Measurements from ENCODE around the gene MRPL46. TPM values are rescaled to one million over a fixed set of nuclear protein-coding genes. Genes with fewer than 3 reads are reported as not detected.

MRPL46 gene
- total and polyA plus RNA-seq, 2 of the 13 experiments (the other 11 are each of a cell fraction or from before 2014, with no cell fraction given), result 62.9 to 79.2 TPM

DNA sequence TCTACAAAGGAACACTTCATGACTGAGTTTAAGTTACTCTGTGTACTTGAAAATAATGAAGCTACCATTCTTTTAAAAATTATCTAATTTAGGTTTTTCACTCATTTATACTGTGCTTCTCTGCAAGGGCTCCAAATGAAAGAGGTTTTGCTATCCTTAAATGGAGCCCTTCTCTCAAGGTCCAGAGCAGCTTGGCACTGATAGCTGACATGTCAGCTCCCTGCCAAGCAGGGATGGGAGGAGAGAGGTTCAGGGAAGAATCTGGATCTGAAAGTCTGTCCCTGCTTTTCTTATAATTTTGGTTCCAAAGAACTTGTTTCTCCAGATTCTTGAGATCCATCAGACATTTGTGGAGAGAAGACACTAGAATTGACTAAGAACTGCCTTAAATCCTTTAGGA, 39.4 kb upstream of the MRPL46 start (continued):
- TF ChIP-seq, protein P1, sequence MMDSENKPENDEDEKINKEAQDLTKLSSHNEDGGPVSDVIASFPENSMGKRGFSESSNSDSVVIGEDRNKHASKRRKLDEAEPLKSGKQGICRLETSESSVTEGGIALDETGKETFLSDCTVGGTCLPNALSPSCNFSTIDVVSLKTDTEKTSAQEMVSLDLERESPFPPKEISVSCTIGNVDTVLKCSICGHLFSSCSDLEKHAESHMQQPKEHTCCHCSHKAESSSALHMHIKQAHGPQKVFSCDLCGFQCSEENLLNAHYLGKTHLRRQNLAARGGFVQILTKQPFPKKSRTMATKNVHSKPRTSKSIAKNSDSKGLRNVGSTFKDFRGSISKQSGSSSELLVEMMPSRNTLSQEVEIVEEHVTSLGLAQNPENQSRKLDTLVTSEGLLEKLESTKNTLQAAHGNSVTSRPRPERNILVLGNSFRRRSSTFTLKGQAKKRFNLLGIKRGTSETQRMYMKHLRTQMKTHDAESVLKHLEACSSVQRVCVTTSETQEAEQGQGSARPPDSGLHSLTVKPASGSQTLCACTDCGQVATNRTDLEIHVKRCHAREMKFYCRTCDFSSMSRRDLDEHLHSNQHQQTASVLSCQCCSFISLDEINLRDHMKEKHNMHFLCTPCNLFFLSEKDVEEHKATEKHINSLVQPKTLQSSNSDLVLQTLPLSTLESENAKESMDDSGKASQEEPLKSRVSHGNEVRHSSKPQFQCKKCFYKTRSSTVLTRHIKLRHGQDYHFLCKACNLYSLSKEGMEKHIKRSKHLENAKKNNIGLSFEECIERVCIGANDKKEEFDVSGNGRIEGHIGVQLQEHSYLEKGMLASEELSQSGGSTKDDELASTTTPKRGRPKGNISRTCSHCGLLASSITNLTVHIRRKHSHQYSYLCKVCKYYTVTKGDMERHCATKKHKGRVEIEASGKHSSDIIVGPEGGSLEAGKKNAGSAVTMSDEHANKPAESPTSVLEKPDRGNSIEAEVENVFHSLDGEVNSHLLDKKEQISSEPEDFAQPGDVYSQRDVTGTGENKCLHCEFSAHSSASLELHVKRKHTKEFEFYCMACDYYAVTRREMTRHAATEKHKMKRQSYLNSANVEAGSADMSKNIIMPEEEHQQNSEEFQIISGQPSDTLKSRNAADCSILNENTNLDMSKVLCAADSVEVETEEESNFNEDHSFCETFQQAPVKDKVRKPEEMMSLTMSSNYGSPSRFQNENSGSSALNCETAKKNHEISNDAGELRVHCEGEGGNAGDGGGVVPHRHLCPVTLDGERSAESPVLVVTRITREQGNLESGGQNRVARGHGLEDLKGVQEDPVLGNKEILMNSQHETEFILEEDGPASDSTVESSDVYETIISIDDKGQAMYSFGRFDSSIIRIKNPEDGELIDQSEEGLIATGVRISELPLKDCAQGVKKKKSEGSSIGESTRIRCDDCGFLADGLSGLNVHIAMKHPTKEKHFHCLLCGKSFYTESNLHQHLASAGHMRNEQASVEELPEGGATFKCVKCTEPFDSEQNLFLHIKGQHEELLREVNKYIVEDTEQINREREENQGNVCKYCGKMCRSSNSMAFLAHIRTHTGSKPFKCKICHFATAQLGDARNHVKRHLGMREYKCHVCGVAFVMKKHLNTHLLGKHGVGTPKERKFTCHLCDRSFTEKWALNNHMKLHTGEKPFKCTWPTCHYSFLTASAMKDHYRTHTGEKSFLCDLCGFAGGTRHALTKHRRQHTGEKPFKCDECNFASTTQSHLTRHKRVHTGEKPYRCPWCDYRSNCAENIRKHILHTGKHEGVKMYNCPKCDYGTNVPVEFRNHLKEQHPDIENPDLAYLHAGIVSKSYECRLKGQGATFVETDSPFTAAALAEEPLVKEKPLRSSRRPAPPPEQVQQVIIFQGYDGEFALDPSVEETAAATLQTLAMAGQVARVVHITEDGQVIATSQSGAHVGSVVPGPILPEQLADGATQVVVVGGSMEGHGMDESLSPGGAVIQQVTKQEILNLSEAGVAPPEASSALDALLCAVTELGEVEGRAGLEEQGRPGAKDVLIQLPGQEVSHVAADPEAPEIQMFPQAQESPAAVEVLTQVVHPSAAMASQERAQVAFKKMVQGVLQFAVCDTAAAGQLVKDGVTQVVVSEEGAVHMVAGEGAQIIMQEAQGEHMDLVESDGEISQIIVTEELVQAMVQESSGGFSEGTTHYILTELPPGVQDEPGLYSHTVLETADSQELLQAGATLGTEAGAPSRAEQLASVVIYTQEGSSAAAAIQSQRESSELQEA (CRISPR knock-in tag; IDR thresholded peaks at IDR 0.05; ENCODE audit: not compliant biosample characterization), result no peak
- no peak for TF ChIP-seq POLR2G (IDR thresholded peaks at IDR 0.05; ENCODE audit: low read depth, low read length)
- no peak for TF ChIP-seq NONO (IDR thresholded peaks at IDR 0.05)
- TF ChIP-seq NONO (CRISPR knock-in tag; conservative IDR thresholded peaks at IDR 0.05), result no peak
- TF ChIP-seq BCL6 (CRISPR knock-in tag; IDR thresholded peaks at IDR 0.05), result no peak

DNA sequence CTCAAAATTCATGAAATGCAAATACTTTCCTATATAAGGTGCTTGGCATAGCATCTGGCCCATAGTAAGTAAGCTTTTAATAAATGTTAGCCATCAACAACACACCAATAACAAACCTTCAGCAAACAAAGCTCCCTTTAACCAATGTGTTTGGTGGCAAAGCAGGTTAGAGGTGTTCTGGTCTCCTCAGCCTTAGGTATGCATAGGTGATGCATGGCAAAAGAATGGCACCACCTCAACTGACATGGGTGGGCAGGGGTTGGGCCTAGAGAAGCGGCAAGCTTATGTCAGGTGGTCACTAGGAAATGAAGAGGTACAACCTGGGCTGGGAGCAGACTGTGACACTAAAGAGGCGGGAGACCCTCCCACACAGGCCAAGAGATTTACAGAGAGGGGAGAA, 38.5 kb upstream of the MRPL46 start:
- in situ Hi-C loops (cut with HindIII; ENCODE audit: extremely low pct_ligation_motif_present, low pct_unique_long_range_greater_than_20kb) (no loop called here), intact Hi-C loops (cut with micrococcal nuclease; ENCODE audit: unreplicated experiment) (no loop called here)
- 100% methylated on average over 1 of the region's 2 CpGs for WGBS (ENCODE audit: low lambda C conversion rate)
- Histone ChIP-seq H4K20me1 (ENCODE audit: insufficient read depth, low read length) (no peaks in the 10 kb centered on the region), H3K4me1 (ENCODE audit: insufficient read depth, low read length) (no peaks in the 10 kb centered on the region), H3K27ac (ENCODE audit: extremely low read length, insufficient read depth, low read length) (no peak overlapping the region), H3K9me3 (ENCODE audit: low read length) (no peaks in the 10 kb centered on the region), H3K27me3 (ENCODE audit: control insufficient read depth in 1 of 2, insufficient read depth in 2 of 2, low read length in 2 of 2) (no peaks in the 10 kb centered on the region), H3K4me2 (ENCODE audit: low read depth, low read length) (no peak overlapping the region), H3K79me2 (ENCODE audit: insufficient read depth, low read length) (no peaks in the 10 kb centered on the region), H3K36me3 (replicated peaks in 1 of 2; ENCODE audit: control insufficient read depth in 1 of 2, insufficient read depth in 2 of 2, low read length in 2 of 2) (no peaks in the 10 kb centered on the region), H2AFZ (ENCODE audit: low read length) (no peak overlapping the region), H3K9ac (ENCODE audit: insufficient read depth, low read depth, low read length) (no peak overlapping the region), H3K4me3 (replicated peaks in 1 of 3; ENCODE audit: insufficient read depth in 1 of 3, low read depth in 2 of 3, low read length in 3 of 3) (no peak overlapping the region)
- ATAC-seq, result no peak
- no peak for TF ChIP-seq ZNF367 (CRISPR knock-in tag; IDR thresholded peaks at IDR 0.05; ENCODE audit: borderline replicate concordance)
- TF ChIP-seq, protein P2, sequence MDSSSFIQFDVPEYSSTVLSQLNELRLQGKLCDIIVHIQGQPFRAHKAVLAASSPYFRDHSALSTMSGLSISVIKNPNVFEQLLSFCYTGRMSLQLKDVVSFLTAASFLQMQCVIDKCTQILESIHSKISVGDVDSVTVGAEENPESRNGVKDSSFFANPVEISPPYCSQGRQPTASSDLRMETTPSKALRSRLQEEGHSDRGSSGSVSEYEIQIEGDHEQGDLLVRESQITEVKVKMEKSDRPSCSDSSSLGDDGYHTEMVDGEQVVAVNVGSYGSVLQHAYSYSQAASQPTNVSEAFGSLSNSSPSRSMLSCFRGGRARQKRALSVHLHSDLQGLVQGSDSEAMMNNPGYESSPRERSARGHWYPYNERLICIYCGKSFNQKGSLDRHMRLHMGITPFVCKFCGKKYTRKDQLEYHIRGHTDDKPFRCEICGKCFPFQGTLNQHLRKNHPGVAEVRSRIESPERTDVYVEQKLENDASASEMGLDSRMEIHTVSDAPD (CRISPR knock-in tag; IDR thresholded peaks at IDR 0.05), result no peak
- TF ChIP-seq, protein P3, sequence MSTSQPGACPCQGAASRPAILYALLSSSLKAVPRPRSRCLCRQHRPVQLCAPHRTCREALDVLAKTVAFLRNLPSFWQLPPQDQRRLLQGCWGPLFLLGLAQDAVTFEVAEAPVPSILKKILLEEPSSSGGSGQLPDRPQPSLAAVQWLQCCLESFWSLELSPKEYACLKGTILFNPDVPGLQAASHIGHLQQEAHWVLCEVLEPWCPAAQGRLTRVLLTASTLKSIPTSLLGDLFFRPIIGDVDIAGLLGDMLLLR (CRISPR knock-in tag; IDR thresholded peaks at IDR 0.05), result no peak
- DNase-seq (ENCODE audit: low spot score), result no peak
- CTCF ChIA-PET (ENCODE audit: low intra/inter-chr PET ratio, low total read pairs), result no interaction called here
- no TSS peak for BruUV-seq (replicated peaks)
- POLR2A ChIA-PET, result no interaction called here
- FAIRE-seq, result no peak
